Mesendoderm (in vitro differentiated cells): ENCODE results near the gene PCSK6.

ENCODE experiments used
- DNase-seq: peaks from one replicate; pipeline ENCODE4 v3.0.0; 2013
- H2AK5ac ChIP-seq: 2 replicates; pipeline ENCODE4 v1.6.1; 2013; ENCODE audit warnings: low read length, inconsistent platforms
- H2BK120ac ChIP-seq: 2 replicates; pipeline ENCODE4 v1.6.1; 2013; ENCODE audit warnings: low read depth, mild to moderate bottlenecking, low read length, moderate library complexity, mixed read lengths
- H2BK15ac ChIP-seq: replicated peaks from 2 replicates; pipeline ENCODE4 v1.6.1; 2013; ENCODE audit warnings: low read depth, mild to moderate bottlenecking, moderate library complexity
- H2BK5ac ChIP-seq: 2 replicates; pipeline ENCODE4 v1.6.1; 2013; ENCODE audit warnings: low read length, inconsistent platforms
- H3K18ac ChIP-seq: 2 replicates; pipeline ENCODE4 v1.6.1; 2013; ENCODE audit warnings: mild to moderate bottlenecking, low read length, mixed read lengths
- H3K23ac ChIP-seq: one replicate; pipeline ENCODE4 v1.6.1; 2013; ENCODE audit warnings: low read length
- H3K27ac ChIP-seq: 2 replicates; pipeline ENCODE4 v1.5.1; 2013; ENCODE audit warnings: low read depth, mild to moderate bottlenecking, inconsistent platforms, low read length, moderate library complexity
- H3K27me3 ChIP-seq: 2 replicates; pipeline ENCODE4 v1.6.1; 2013; ENCODE audit warnings: low read length, control low read depth, mild to moderate bottlenecking, inconsistent platforms; ENCODE audit not compliant: insufficient read depth, poor library complexity
- H3K36me3 ChIP-seq: 2 replicates; pipeline ENCODE4 v1.6.1; 2013; ENCODE audit warnings: low read length, inconsistent platforms; ENCODE audit not compliant: control insufficient read depth, insufficient read depth
- H3K4ac ChIP-seq: one replicate; pipeline ENCODE4 v1.6.1; 2013; ENCODE audit warnings: low read depth, mild to moderate bottlenecking, low read length, moderate library complexity
- H3K4me1 ChIP-seq: 2 replicates; pipeline ENCODE4 v1.6.1; 2013; ENCODE audit warnings: low read depth, low read length, inconsistent platforms; ENCODE audit not compliant: control insufficient read depth
- H3K4me2 ChIP-seq: 2 replicates; pipeline ENCODE4 v1.6.1; 2013; ENCODE audit warnings: low read length
- H3K4me3 ChIP-seq: 2 replicates; pipeline ENCODE4 v1.5.1; 2013; ENCODE audit warnings: mild to moderate bottlenecking, low read length
- H3K56ac ChIP-seq: one replicate; pipeline ENCODE4 v1.6.1; 2013; ENCODE audit warnings: low read length
- H3K79me1 ChIP-seq: 2 replicates; pipeline ENCODE4 v1.6.1; 2013; ENCODE audit warnings: low read length, inconsistent platforms
- H3K79me2 ChIP-seq: 2 replicates; pipeline ENCODE4 v1.6.1; 2013; ENCODE audit warnings: mild to moderate bottlenecking, low read length; ENCODE audit not compliant: control insufficient read depth, insufficient read depth
- H3K9ac ChIP-seq: 2 replicates; pipeline ENCODE4 v1.6.1; 2013; ENCODE audit warnings: low read length, inconsistent platforms
- H4K5ac ChIP-seq: one replicate; pipeline ENCODE4 v1.6.1; 2013; ENCODE audit warnings: low read length
- H4K8ac ChIP-seq: one replicate; pipeline ENCODE4 v1.6.1; 2013; ENCODE audit warnings: low read depth, mild to moderate bottlenecking, control low read depth, low read length, moderate library complexity
- WGBS: extraction: QIAGEN DNeasy Blood & Tissue Kit; methylation state at CpG from one replicate; pipeline ENCODE4 v1.1.7; 2013; ENCODE audit warnings: low lambda C conversion rate, missing lambda C conversion rate; ENCODE audit not compliant: insufficient coverage; ENCODE audit errors: extremely low coverage; 5-methylcytosine and 5-hydroxymethylcytosine counted together

Gene PCSK6

GRCh38 chr15:101500865-101501551 lies 11.5 kb upstream of the PCSK6 start:
- Histone ChIP-seq H3K36me3 (no peaks in the 10 kb centered on the region), H3K18ac (no peak overlapping the region), H2BK15ac (no peak overlapping the region), H4K8ac (no peak overlapping the region), H3K23ac (no peak overlapping the region), H3K27me3 (no peaks in the 10 kb centered on the region), H3K4ac (no peak overlapping the region), H3K79me2 (no peaks in the 10 kb centered on the region), H4K5ac (no peak overlapping the region), H3K4me3 (no peak overlapping the region), H3K56ac (no peak overlapping the region), H3K4me2 (no peak overlapping the region), H3K4me1 (no peaks in the 10 kb centered on the region), H2AK5ac (no peak overlapping the region), H2BK5ac (no peak overlapping the region), H3K27ac (no peak overlapping the region), H3K9ac (no peak overlapping the region), H3K79me1 (no peaks in the 10 kb centered on the region), H2BK120ac (no peak overlapping the region)
- no CpG with 5 or more reads among the region's 4 CpGs for WGBS
- DNase-seq = no peak

GRCh38 chr15:101499863-101500713 lies 10.6 kb upstream of the PCSK6 start:
- Histone ChIP-seq H3K79me1 (no peaks in the 10 kb centered on the region), H3K36me3 (no peaks in the 10 kb centered on the region), H3K4me3 (no peak overlapping the region), H2BK120ac (no peak overlapping the region), H3K4ac (no peak overlapping the region), H3K18ac (no peak overlapping the region), H3K4me1 (no peaks in the 10 kb centered on the region), H3K56ac (no peak overlapping the region), H2BK15ac (no peak overlapping the region), H3K27ac (no peak overlapping the region), H3K79me2 (no peaks in the 10 kb centered on the region), H3K27me3 (no peaks in the 10 kb centered on the region), H3K4me2 (no peak overlapping the region), H4K5ac (no peak overlapping the region), H3K9ac (no peak overlapping the region), H2AK5ac (no peak overlapping the region), H4K8ac (no peak overlapping the region), H2BK5ac (no peak overlapping the region), H3K23ac (no peak overlapping the region)
- no peak for DNase-seq
- WGBS = no CpG with 5 or more reads among the region's 11 CpGs

GRCh38 chr15:101498717-101499480 lies 9.4 kb upstream of the PCSK6 start:
- no peaks in the 10 kb centered on the region for H3K27me3 ChIP-seq
- H3K79me2 ChIP-seq = no peaks in the 10 kb centered on the region
- no peaks in the 10 kb centered on the region for H3K36me3 ChIP-seq
- H2BK5ac ChIP-seq = no peak overlapping the region
- no peak overlapping the region for H3K56ac ChIP-seq
- no CpG with 5 or more reads among the region's 14 CpGs for WGBS
- no peak overlapping the region for H4K5ac ChIP-seq
- DNase-seq = no peak
- H3K27ac ChIP-seq = no peak overlapping the region
- H4K8ac ChIP-seq = no peak overlapping the region
- H2BK15ac ChIP-seq = no peak overlapping the region
- no peak overlapping the region for H2BK120ac ChIP-seq
- no peaks in the 10 kb centered on the region for H3K4me1 ChIP-seq
- H3K4me3 ChIP-seq = no peak overlapping the region
- H3K79me1 ChIP-seq = no peaks in the 10 kb centered on the region
- H3K9ac ChIP-seq = no peak overlapping the region
- no peak overlapping the region for H3K4ac ChIP-seq
- H3K23ac ChIP-seq = no peak overlapping the region
- H3K18ac ChIP-seq = no peak overlapping the region
- no peak overlapping the region for H3K4me2 ChIP-seq
- H2AK5ac ChIP-seq = no peak overlapping the region

DNA sequence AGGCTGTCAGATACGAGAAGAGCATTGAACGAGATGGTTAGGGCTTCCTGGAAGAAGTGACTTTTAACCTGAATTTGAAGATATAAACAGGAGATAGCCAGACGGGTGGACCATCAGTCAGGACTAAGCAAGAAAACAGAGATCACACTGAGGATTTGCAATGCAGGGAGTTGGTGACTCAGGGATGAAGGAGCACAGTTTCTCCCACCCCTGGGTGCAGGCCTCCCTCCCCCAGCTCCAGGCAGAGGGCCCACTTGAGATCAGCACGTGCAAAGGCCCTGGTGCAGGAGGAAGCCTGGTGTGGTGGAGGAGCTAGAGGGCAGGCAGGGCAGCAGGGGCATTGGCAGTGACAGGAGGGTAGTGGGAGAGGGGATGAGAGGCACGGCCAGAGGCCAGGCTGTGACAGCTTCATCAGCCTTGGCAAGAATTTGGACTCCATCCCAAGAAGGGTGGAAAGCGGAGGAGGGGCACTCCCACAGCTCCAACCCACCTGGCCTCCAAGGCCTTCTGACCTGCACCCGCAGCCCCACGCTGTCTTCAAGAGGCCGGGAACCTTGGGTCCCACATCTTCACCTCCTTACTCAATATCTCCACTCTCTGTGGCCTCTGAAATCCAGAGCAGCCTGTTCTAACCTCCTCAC lies 8.7 kb upstream of the PCSK6 start:
- Histone ChIP-seq H3K9ac (no peak overlapping the region), H3K56ac (no peak overlapping the region), H3K4me3 (no peak overlapping the region), H2BK15ac (no peak overlapping the region), H2BK120ac (no peak overlapping the region), H3K18ac (no peak overlapping the region), H3K23ac (no peak overlapping the region), H4K5ac (no peak overlapping the region), H3K4ac (no peak overlapping the region), H3K4me1 (no peaks in the 10 kb centered on the region), H4K8ac (no peak overlapping the region), H3K36me3 (no peaks in the 10 kb centered on the region), H2AK5ac (no peak overlapping the region), H3K79me2 (no peaks in the 10 kb centered on the region), H3K4me2 (no peak overlapping the region), H3K79me1 (no peaks in the 10 kb centered on the region), H3K27ac (no peak overlapping the region), H2BK5ac (no peak overlapping the region), H3K27me3 (no peaks in the 10 kb centered on the region)
- no CpG with 5 or more reads among the region's 9 CpGs for WGBS
- DNase-seq = no peak

- Histone ChIP-seq H2BK15ac (no peak overlapping the region), H3K36me3 (no peaks in the 10 kb centered on the region), H2BK120ac (no peak overlapping the region), H3K4me1 (no peaks in the 10 kb centered on the region), H3K18ac (no peak overlapping the region), H3K56ac (no peak overlapping the region), H3K4ac (no peak overlapping the region), H3K9ac (no peak overlapping the region), H3K4me2 (no peak overlapping the region), H4K5ac (no peak overlapping the region), H2AK5ac (no peak overlapping the region), H3K27me3 (no peaks in the 10 kb centered on the region), H3K27ac (no peak overlapping the region), H3K4me3 (no peak overlapping the region), H3K23ac (no peak overlapping the region), H2BK5ac (no peak overlapping the region), H3K79me2 (no peaks in the 10 kb centered on the region), H4K8ac (no peak overlapping the region), H3K79me1 (no peaks in the 10 kb centered on the region)
- no CpG with 5 or more reads among the region's 20 CpGs for WGBS
- no peak for DNase-seq
These were observed 8.1 kb upstream of the PCSK6 start for GRCh38 chr15:101497484-101498034.
